Hepatocyte (in vitro differentiated cells): ENCODE measurements around the gene CBARP. TPM values are rescaled to one million over a fixed set of nuclear protein-coding genes. Genes with fewer than 3 reads are reported as not detected.

Source experiments
- DNase-seq: peaks from one replicate; pipeline ENCODE4 v3.0.0-alpha.2; 2016; ENCODE audit warnings: low spot score
- H2AFZ ChIP-seq: fragments of 200-600 bp; sonication (generic); 2 replicates; pipeline ENCODE4 v1.6.0; 2016; ENCODE audit warnings: antibody characterized with exemption, mild to moderate bottlenecking
- H3K27ac ChIP-seq: fragments of 200-600 bp; sonication (generic); 2 replicates; pipeline ENCODE4 v1.5.1; 2016; ENCODE audit warnings: mild to moderate bottlenecking
- H3K27me3 ChIP-seq: fragments of 200-600 bp; sonication (generic); 2 replicates; pipeline ENCODE4 v1.6.1; 2016
- H3K36me3 ChIP-seq: fragments of 200-600 bp; sonication (generic); replicated peaks from 2 replicates; pipeline ENCODE4 v1.5.1; 2016; ENCODE audit warnings: low read depth; ENCODE audit not compliant: insufficient read depth
- H3K4me1 ChIP-seq: fragments of 200-600 bp; sonication (generic); 2 replicates; pipeline ENCODE4 v1.5.1; 2016; ENCODE audit warnings: mild to moderate bottlenecking, moderate library complexity; ENCODE audit not compliant: insufficient read depth
- H3K4me2 ChIP-seq: fragments of 200-600 bp; sonication (generic); 2 replicates; pipeline ENCODE4 v1.6.0; 2016
- H3K4me3 ChIP-seq: fragments of 200-600 bp; sonication (generic); 2 replicates; pipeline ENCODE4 v1.5.1; 2016; ENCODE audit warnings: mild to moderate bottlenecking
- H3K79me2 ChIP-seq: fragments of 200-600 bp; sonication (generic); 2 replicates; pipeline ENCODE4 v1.6.0; 2017; ENCODE audit warnings: mild to moderate bottlenecking
- H3K9me2 ChIP-seq: fragments of 200-600 bp; sonication (generic); replicated peaks from 2 replicates; pipeline ENCODE4 v1.6.0; 2017; ENCODE audit warnings: mild to moderate bottlenecking; ENCODE audit not compliant: insufficient read depth
- H3K9me3 ChIP-seq: fragments of 200-600 bp; sonication (generic); 2 replicates; pipeline ENCODE4 v1.5.1; 2016; ENCODE audit warnings: low read depth, mild to moderate bottlenecking
- H4K20me1 ChIP-seq: fragments of 200-600 bp; sonication (generic); 2 replicates; pipeline ENCODE4 v1.6.0; 2016; ENCODE audit warnings: mild to moderate bottlenecking; ENCODE audit not compliant: insufficient read depth, poor library complexity, severe bottlenecking
- CTCF ChIP-seq: fragments of 200-600 bp; sonication (generic); IDR thresholded peaks from 2 replicates; pipeline ENCODE4 v1.5.1; 2016; ENCODE audit warnings: antibody characterized with exemption, mild to moderate bottlenecking; ENCODE audit not compliant: poor library complexity
- EZH2 ChIP-seq: fragments of 200-600 bp; sonication (generic); IDR thresholded peaks from 2 replicates; pipeline ENCODE4 v1.6.1; 2016; ENCODE audit warnings: antibody characterized with exemption, mild to moderate bottlenecking, borderline replicate concordance
- EZH2phosphoT487 ChIP-seq: fragments of 200-600 bp; sonication (generic); IDR thresholded peaks from one replicate; pipeline ENCODE4 v1.6.1; 2018; ENCODE audit warnings: antibody characterized with exemption, mild to moderate bottlenecking, low read depth, moderate library complexity; ENCODE audit not compliant: unreplicated experiment, severe bottlenecking
- WGBS: methylation state at CpG from one replicate; pipeline ENCODE4 v1.1.6; 2016; ENCODE audit warnings: low lambda C conversion rate; ENCODE audit errors: missing lambda C conversion rate; 5-methylcytosine and 5-hydroxymethylcytosine counted together
- polyA plus RNA-seq: library from polyadenylated mRNA; unstranded; fragments of >200 nt; fragmentation: Nextera tagmentation; extraction: Ambion mirVana; gene quantifications from 2 replicates; pipeline ENCODE4 v1.2.1, GENCODE V29; 2016
- total RNA-seq: library from RNA; depleted of rRNA; stranded (reverse); fragments of >200 nt; gene quantifications from 2 replicates; pipeline ENCODE4 v1.2.3, GENCODE V29; 2014

Gene CBARP
- total and polyA plus RNA-seq, 2 experiments from 2014 or later = 4.2 to 7.1 TPM

GRCh38 chr19:1222394-1222793 lies 15.4 kb downstream of the CBARP start:
- Histone ChIP-seq H2AFZ (no peak overlapping the region), H3K27me3 (no peaks in the 10 kb centered on the region), H3K4me3 (no peak overlapping the region), H3K27ac (no peak overlapping the region), H3K36me3 (no peaks in the 10 kb centered on the region), H3K9me3 (no peaks in the 10 kb centered on the region), H3K9me2 (no peaks in the 10 kb centered on the region), H3K4me2 (no peak overlapping the region), H4K20me1 (peaks cover 21% of the 10 kb centered on the region), H3K79me2 (peaks cover 42% of the 10 kb centered on the region), H3K4me1 (no peaks in the 10 kb centered on the region)
- DNase-seq = no peak
- TF ChIP-seq EZH2 (no peak), CTCF (no peak), EZH2phosphoT487 (no peak)
- WGBS = 92% methylated on average over 14 of the region's 14 CpGs

GRCh38 chr19:1221904-1222255 lies 15.9 kb downstream of the CBARP start:
- H3K4me3 ChIP-seq = no peak overlapping the region
- DNase-seq = no peak
- no peaks in the 10 kb centered on the region for H3K9me2 ChIP-seq
- H3K4me1 ChIP-seq = no peaks in the 10 kb centered on the region
- no peaks in the 10 kb centered on the region for H3K9me3 ChIP-seq
- H4K20me1 ChIP-seq = peaks cover 24% of the 10 kb centered on the region
- WGBS = 98% methylated on average over 20 of the region's 22 CpGs
- peaks cover 47% of the 10 kb centered on the region for H3K79me2 ChIP-seq
- no peak overlapping the region for H3K27ac ChIP-seq
- H3K27me3 ChIP-seq = no peaks in the 10 kb centered on the region
- H2AFZ ChIP-seq = no peak overlapping the region
- no peak overlapping the region for H3K4me2 ChIP-seq
- no peaks in the 10 kb centered on the region for H3K36me3 ChIP-seq
- no peak for TF ChIP-seq EZH2phosphoT487
- no peak for TF ChIP-seq CTCF
- no peak for TF ChIP-seq EZH2

- Histone ChIP-seq H3K27me3 (no peaks in the 10 kb centered on the region), H3K4me2 (no peak overlapping the region), H3K79me2 (peaks cover 53% of the 10 kb centered on the region), H3K4me3 (no peak overlapping the region), H3K4me1 (no peaks in the 10 kb centered on the region), H3K9me2 (no peaks in the 10 kb centered on the region), H3K9me3 (no peaks in the 10 kb centered on the region), H3K36me3 (no peaks in the 10 kb centered on the region), H3K27ac (no peak overlapping the region), H2AFZ (no peak overlapping the region), H4K20me1 (peaks cover 27% of the 10 kb centered on the region)
- 81% methylated on average over 33 of the region's 38 CpGs for WGBS
- no peak for TF ChIP-seq EZH2
- TF ChIP-seq EZH2phosphoT487 = no peak
- peak; percentile 60 for TF ChIP-seq CTCF
- peak; percentile 72 for DNase-seq
Measured at GRCh38 chr19:1220976-1221903, 16.6 kb downstream of the CBARP start.
